ENCODE measurements around the gene NIPAL4.

DNA sequence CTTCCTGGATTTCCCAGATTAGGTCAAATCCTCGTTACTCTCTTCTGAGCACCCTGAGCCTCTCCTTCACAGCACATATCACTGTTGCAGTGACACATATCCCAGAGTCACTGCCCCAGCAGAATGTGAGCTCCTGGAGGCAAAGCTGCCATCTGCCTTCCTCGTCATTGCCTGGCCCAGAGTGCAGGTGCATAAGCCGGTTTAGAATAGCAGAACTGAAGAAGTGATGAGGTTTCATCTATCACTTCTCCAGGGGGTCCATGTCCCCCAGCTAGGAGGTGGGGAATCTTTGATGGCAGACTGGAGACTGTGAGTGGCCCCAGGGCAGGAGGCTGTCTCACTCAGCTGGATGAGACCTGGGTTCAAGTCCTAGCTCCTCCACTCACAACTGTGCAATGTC, 25.8 kb downstream of the NIPAL4 start:
- TF ChIP-seq, protein P1, sequence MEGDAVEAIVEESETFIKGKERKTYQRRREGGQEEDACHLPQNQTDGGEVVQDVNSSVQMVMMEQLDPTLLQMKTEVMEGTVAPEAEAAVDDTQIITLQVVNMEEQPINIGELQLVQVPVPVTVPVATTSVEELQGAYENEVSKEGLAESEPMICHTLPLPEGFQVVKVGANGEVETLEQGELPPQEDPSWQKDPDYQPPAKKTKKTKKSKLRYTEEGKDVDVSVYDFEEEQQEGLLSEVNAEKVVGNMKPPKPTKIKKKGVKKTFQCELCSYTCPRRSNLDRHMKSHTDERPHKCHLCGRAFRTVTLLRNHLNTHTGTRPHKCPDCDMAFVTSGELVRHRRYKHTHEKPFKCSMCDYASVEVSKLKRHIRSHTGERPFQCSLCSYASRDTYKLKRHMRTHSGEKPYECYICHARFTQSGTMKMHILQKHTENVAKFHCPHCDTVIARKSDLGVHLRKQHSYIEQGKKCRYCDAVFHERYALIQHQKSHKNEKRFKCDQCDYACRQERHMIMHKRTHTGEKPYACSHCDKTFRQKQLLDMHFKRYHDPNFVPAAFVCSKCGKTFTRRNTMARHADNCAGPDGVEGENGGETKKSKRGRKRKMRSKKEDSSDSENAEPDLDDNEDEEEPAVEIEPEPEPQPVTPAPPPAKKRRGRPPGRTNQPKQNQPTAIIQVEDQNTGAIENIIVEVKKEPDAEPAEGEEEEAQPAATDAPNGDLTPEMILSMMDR (IDR thresholded peaks at IDR 0.05; ENCODE audit: poor library complexity, severe bottlenecking) = no peak
- TF ChIP-seq, protein P2, sequence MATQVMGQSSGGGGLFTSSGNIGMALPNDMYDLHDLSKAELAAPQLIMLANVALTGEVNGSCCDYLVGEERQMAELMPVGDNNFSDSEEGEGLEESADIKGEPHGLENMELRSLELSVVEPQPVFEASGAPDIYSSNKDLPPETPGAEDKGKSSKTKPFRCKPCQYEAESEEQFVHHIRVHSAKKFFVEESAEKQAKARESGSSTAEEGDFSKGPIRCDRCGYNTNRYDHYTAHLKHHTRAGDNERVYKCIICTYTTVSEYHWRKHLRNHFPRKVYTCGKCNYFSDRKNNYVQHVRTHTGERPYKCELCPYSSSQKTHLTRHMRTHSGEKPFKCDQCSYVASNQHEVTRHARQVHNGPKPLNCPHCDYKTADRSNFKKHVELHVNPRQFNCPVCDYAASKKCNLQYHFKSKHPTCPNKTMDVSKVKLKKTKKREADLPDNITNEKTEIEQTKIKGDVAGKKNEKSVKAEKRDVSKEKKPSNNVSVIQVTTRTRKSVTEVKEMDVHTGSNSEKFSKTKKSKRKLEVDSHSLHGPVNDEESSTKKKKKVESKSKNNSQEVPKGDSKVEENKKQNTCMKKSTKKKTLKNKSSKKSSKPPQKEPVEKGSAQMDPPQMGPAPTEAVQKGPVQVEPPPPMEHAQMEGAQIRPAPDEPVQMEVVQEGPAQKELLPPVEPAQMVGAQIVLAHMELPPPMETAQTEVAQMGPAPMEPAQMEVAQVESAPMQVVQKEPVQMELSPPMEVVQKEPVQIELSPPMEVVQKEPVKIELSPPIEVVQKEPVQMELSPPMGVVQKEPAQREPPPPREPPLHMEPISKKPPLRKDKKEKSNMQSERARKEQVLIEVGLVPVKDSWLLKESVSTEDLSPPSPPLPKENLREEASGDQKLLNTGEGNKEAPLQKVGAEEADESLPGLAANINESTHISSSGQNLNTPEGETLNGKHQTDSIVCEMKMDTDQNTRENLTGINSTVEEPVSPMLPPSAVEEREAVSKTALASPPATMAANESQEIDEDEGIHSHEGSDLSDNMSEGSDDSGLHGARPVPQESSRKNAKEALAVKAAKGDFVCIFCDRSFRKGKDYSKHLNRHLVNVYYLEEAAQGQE (IDR thresholded peaks at IDR 0.05; ENCODE audit: borderline replicate concordance) = no peak
